A204.1 (cell line): ENCODE results near the gene BMP8A.
"Not testable (repeated sequence)": the region's sequence is repeated elsewhere in the genome, so short reads cannot be mapped to it uniquely, and the experiment has no call there.

ENCODE experiments used
- FAIRE-seq: peaks from 2 replicates; lab custom pipeline; 2012; peaks lifted over from hg19 to GRCh38; lab: Jason Lieb, UNC

BMP8A gene

GRCh38 chr1:39483276-39483675, 8.2 kb upstream of the BMP8A start:
- no peak for FAIRE-seq

DNA sequence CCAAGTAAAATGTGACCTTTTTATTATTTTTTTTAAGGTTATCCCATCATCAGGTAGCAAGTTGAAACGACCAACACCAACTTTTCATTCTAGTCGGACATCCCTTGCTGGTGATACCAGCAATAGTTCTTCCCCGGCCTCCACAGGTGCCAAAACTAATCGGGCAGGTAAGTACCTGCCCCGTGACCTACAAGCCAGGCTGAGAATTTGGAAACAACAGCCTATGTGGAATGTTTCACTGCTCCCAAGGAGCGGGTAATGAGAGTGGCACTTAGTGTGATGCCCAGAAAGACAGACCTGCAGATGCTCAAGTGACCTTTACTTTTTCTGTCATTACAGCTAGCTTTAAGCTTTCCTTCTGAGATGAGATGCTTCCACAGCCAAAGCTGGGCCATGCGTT, 6.9 kb upstream of the BMP8A start:
- no peak for FAIRE-seq

GRCh38 chr1:39485046-39485803, 6.2 kb upstream of the BMP8A start:
- no peak for FAIRE-seq

DNA sequence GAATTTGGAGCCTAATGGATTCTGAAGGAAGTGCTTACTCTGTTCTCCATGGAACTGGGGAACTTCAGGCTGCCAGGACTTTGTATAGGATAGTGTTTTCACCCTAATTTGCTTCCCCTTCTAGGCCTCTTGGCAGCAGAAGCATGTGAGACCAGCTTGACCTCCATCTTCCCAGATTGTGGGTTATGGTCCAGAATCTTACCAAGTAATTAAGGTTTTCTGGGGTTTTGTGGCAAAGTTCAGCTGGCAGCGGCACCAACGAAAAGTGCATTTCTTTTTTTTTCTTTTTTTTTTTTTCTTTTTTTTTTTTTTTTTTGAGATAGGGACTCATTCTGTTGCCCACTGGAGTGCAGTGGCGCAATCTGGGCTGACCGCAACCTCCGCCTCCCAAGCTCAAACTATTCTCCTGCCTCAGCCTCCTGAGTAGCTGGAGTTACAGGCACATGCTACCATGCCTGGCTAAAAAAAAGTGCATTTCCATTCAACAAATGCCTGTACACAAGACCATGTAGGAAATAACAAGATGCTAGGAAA, 3.4 kb upstream of the BMP8A start:
- FAIRE-seq = no peak

DNA sequence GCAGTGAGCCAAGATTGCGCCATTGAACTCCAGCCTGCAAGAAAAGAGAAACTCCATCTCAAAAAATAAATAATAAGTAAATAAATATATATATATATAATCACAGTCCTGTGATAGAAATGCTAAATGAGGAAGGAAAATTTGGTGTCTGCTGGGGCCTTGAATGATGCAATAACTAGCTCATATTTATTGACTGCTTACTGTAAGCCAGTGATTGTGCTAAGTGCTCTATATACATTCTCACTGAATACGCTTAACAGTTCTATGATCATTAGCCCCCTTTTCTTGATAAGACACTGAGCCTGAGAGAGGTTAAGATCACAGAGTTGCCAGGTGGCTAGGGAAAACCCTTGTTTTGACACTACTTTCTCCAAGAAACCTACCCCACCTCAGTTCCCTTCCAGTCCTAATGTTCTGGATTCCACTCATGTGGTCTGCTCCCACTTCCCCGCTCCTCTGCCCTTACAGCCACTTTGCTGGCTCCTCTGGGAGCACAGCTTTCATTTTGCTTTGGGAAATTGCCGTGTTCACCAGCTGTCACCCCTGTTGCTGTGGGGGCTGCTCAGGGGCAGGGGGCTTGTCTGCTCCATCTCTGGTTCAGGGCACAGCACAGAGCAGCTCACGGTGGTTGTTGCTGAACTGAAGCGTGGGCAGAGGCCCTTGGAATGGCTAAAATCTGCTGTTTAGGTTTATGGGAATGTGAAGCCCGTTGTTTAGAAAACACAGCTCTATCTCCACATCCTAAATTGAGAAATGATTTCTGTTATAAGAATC, 2.5 kb upstream of the BMP8A start:
- FAIRE-seq = no peak

DNA sequence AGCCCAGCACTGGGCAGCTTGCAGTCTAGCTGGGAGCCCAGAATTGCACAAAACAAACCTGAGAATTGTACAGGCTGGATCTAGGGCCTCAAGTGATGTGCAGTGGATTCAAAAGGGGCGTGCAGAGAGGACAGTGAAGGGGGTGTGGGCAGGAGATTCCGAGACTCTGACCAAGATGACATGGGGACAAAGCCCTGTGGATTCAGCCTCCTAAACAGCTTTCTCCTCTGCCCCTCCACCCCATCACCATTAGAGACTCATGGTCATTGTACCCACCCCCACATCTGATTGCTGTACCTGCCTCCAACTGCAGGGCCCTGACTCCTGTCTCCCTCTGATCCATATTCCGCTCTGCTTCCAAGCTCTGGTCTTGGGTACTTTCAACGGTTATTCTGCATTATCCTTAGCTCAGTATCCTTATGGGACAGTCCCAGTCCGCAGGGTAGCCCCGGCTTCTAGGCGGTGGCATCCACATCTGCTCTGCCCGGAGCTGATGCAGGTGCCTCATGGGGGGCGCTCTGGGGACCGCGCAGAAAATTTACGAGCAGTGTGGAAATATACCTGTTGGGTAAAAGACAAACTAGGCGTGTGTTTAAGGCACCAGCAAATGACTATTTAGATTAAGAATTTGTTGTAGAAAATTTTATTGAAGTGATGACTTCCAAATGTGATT, 1.7 kb upstream of the BMP8A start:
- no peak for FAIRE-seq

GRCh38 chr1:39490596-39491145, 765 bp upstream of the BMP8A start:
- FAIRE-seq = no peak

DNA sequence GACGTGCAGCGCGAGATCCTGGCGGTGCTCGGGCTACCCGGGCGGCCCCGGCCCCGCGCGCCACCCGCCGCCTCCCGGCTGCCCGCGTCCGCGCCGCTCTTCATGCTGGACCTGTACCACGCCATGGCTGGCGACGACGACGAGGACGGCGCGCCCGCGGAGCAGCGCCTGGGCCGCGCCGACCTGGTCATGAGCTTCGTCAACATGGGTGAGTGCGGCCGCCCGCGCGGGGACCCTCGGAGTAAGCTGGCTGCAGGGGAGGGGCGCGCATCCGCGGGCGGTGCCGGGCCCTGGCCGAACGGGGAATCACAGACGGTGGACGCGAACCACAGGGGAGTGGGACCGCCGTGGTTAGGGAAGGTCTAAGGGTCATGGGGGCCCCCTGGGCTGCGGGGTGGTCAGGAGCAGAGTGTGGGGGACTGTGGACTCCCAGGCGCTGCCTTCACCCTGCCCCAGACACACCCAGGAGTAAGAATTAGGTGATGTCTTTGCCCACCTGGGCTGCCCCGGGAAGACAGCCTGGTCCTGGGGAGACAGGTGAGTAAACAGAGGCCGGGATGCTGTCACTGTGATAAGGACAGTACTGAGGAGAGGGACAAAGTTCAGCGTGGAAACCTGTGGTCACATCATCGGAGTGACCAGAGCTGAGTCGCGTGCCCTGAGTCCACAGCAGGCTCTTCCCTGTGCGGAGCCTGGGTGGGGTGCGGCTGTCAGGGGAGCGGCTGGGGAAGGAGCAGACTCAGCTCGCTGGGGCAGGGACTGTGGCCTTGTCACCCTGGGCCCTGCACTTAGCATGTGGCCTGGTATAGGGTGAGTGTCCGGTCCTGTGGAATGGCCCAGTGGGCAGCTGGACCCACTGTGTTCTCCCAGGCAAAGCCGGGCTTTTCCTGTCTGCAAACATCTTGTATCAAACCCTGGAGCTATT, 944 bp downstream of the BMP8A start:
- FAIRE-seq = not testable (repeated sequence)

DNA sequence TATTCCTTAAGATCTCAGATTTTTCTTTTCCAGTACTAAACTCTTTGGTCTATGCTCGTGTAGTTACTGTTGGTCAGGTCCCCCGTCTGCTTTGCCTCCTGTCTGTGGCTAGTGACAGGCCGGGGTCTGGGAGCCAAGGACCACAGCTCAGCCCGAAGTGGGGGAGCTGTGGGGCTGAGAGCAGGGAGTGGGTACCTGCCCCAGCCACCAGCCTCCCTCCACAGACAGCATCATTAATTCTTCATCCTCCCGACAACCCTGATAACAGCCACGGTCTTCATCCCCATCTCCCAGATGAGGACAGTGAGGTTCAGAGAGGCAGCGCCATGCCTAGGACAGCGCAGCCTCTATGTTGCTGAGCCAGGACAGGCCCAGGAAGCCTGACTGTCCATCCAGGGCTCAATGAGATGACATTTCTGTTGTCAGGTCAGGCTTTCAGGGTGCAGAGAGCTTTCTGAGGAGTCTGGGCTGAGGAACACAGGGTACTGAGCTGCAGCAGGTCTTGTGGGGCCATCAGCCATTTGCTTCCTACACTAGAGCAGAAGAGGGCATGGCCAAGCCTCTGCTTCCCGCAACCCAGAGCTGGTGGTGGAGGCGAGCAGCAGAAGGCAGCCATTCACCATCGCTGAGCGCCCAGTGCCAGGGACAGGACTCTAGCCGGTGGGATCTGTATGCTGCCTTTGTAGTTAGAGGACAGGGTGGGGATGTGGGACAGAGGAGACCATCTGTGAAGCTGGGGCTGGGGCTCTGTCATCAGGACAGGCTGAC, 1.8 kb downstream of the BMP8A start:
- not testable (repeated sequence) for FAIRE-seq

GRCh38 chr1:39494671-39495410, 3.4 kb downstream of the BMP8A start:
- FAIRE-seq = no peak

GRCh38 chr1:39496520-39496919, 5.1 kb downstream of the BMP8A start:
- FAIRE-seq = not testable (repeated sequence)

GRCh38 chr1:39497585-39497984, 6.1 kb downstream of the BMP8A start:
- FAIRE-seq = no peak

GRCh38 chr1:39498096-39498710, 6.8 kb downstream of the BMP8A start:
- not testable (repeated sequence) for FAIRE-seq

DNA sequence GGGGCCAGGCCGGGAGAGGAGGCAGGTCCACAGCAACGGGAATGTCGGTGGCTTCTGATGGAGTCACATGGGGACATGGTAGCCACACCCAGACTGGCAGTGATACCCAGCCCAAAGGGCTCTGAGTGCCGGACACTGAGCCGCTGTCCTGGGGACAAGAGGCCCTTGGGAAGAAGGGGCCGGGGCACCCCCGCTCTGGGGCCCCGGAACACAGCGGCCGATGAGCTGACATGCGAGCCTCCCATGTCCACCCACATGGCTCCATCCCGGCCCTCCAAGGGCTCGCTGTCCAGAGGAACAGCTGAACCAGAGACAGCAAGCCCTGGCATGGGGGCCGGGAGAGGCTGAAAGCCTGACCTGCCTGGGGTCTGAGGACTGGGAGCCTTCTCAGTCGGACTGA, 7.4 kb downstream of the BMP8A start:
- FAIRE-seq = not testable (repeated sequence)

GRCh38 chr1:39499668-39500067, 8.2 kb downstream of the BMP8A start:
- no peak for FAIRE-seq

- no peak for FAIRE-seq
Observed at GRCh38 chr1:39500862-39501389, 9.5 kb downstream of the BMP8A start.

GRCh38 chr1:39501666-39502065, 10.2 kb downstream of the BMP8A start:
- no peak for FAIRE-seq

- FAIRE-seq = not testable (repeated sequence)
Observed at GRCh38 chr1:39504436-39504835, 13.0 kb downstream of the BMP8A start.

DNA sequence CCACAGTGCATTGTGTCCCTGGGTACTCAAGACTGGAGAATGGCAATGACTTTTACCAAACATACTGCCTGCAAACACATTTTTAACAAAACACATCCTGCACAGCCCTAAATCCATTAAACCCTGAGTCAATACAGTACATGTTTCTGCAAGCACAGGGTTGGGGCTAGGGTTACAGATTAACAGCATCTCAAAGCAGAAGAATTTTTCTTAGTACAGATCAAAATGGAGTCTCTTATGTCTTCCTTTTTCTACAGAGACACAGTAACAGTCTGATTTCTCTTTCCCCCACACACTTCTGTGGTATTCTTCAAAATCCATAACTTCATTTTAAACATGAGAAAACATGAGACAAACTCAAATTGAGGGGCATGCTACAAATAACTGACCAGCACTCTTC, 13.9 kb downstream of the BMP8A start:
- FAIRE-seq = no peak
